Trophoblast cell (in vitro differentiated cells and primary cell): ENCODE data around the gene HOXD4.

Experiments used
- DNase-seq, 2 donors: peaks; one replicate each; pipeline ENCODE4 v3.0.0-alpha.2; 2016
- H2AFZ ChIP-seq: 2 replicates; pipeline ENCODE4 v1.6.1; 2013; ENCODE audit warnings: low read length, moderate library complexity, mild to moderate bottlenecking; ENCODE audit not compliant: insufficient read depth, poor library complexity
- H2AK5ac ChIP-seq: 2 replicates; pipeline ENCODE4 v1.6.1; 2013; ENCODE audit warnings: mild to moderate bottlenecking, low read length
- H2BK120ac ChIP-seq: 2 replicates; pipeline ENCODE4 v1.6.1; 2013; ENCODE audit warnings: low read length, mild to moderate bottlenecking, moderate library complexity; ENCODE audit not compliant: insufficient read depth, poor library complexity
- H2BK12ac ChIP-seq: 2 replicates; pipeline ENCODE4 v1.6.1; 2013; ENCODE audit warnings: mild to moderate bottlenecking, low read length, moderate library complexity
- H2BK5ac ChIP-seq: 2 replicates; pipeline ENCODE4 v1.6.1; 2013; ENCODE audit warnings: low read length, low read depth, moderate library complexity, mild to moderate bottlenecking; ENCODE audit not compliant: poor library complexity
- H3K14ac ChIP-seq: 2 replicates; pipeline ENCODE4 v1.6.1; 2013; ENCODE audit warnings: mild to moderate bottlenecking, low read length
- H3K18ac ChIP-seq: 2 replicates; pipeline ENCODE4 v1.6.1; 2013; ENCODE audit warnings: mild to moderate bottlenecking, low read length
- H3K23ac ChIP-seq: 2 replicates; pipeline ENCODE4 v1.6.1; 2013; ENCODE audit warnings: low read length
- H3K27ac ChIP-seq: 2 replicates; pipeline ENCODE4 v1.5.1; 2013; ENCODE audit warnings: low read depth, mild to moderate bottlenecking, inconsistent platforms, low read length, moderate library complexity
- H3K27me3 ChIP-seq: 2 replicates; pipeline ENCODE4 v1.6.1; 2013; ENCODE audit warnings: inconsistent platforms, mild to moderate bottlenecking, low read length, moderate library complexity; ENCODE audit not compliant: insufficient read depth
- H3K36me3 ChIP-seq, 2 experiments: 1 replicate in 1 of 2; 2 replicates in 1 of 2; pipeline ENCODE4 v1.6.1; 2013; ENCODE audit warnings: low read length in 2 of 2, mild to moderate bottlenecking in 2 of 2, moderate library complexity in 1 of 2; ENCODE audit not compliant: insufficient read depth in 2 of 2, control insufficient read depth in 1 of 2
- H3K4ac ChIP-seq: 2 replicates; pipeline ENCODE4 v1.6.1; 2013; ENCODE audit warnings: low read depth, mild to moderate bottlenecking, low read length, moderate library complexity
- H3K4me1 ChIP-seq, 2 experiments: 1 replicate in 1 of 2; 2 replicates in 1 of 2; pipeline ENCODE4 v1.6.1; 2013; ENCODE audit warnings: low read length in 2 of 2, mild to moderate bottlenecking in 2 of 2, moderate library complexity in 1 of 2; ENCODE audit not compliant: insufficient read depth in 2 of 2, control insufficient read depth in 1 of 2
- H3K4me2 ChIP-seq: 2 replicates; pipeline ENCODE4 v1.6.1; 2013; ENCODE audit warnings: inconsistent platforms, mild to moderate bottlenecking, low read length, moderate library complexity
- H3K4me3 ChIP-seq: 2 replicates; pipeline ENCODE4 v1.5.1; 2013; ENCODE audit warnings: mild to moderate bottlenecking, low read depth, low read length, inconsistent platforms
- H3K79me1 ChIP-seq: one replicate; pipeline ENCODE4 v1.6.1; 2013; ENCODE audit warnings: low read length
- H3K79me2 ChIP-seq: 2 replicates; pipeline ENCODE4 v1.6.1; 2013; ENCODE audit warnings: low read length, mild to moderate bottlenecking; ENCODE audit not compliant: control insufficient read depth, insufficient read depth, poor library complexity
- H3K9ac ChIP-seq: 2 replicates; pipeline ENCODE4 v1.6.1; 2013; ENCODE audit warnings: mild to moderate bottlenecking, low read length
- H3K9me3 ChIP-seq: 2 replicates; pipeline ENCODE4 v1.6.1; 2013; ENCODE audit warnings: low read depth, mild to moderate bottlenecking, control low read depth, inconsistent platforms, low read length; ENCODE audit not compliant: insufficient read depth
- H4K12ac ChIP-seq: 2 replicates; pipeline ENCODE4 v1.6.1; 2013; ENCODE audit warnings: low read depth, mild to moderate bottlenecking, low read length, moderate library complexity
- H4K8ac ChIP-seq: 2 replicates; pipeline ENCODE4 v1.6.1; 2013; ENCODE audit warnings: low read depth, mild to moderate bottlenecking, low read length, moderate library complexity
- H4K91ac ChIP-seq: one replicate; pipeline ENCODE4 v1.6.1; 2013; ENCODE audit warnings: low read depth, mild to moderate bottlenecking, low read length, moderate library complexity
- WGBS: extraction: QIAGEN DNeasy Blood & Tissue Kit; methylation state at CpG from one replicate; pipeline ENCODE4 v1.1.7; 2013; ENCODE audit warnings: missing lambda C conversion rate; ENCODE audit not compliant: insufficient read length, insufficient coverage; ENCODE audit errors: extremely low coverage; 5-methylcytosine and 5-hydroxymethylcytosine counted together

HOXD4 gene

GRCh38 chr2:176137906-176138305, 13.4 kb upstream of the HOXD4 start:
- no peaks in the 10 kb centered on the region for H3K79me2 ChIP-seq
- H2AK5ac ChIP-seq: no peak overlapping the region
- no peak overlapping the region for H3K14ac ChIP-seq
- H2BK12ac ChIP-seq: no peak overlapping the region
- H3K4ac ChIP-seq: no peak overlapping the region
- peaks cover 8% of the 10 kb centered on the region for H3K9me3 ChIP-seq
- H4K8ac ChIP-seq: no peak overlapping the region
- H3K27me3 ChIP-seq: peaks cover 64% of the 10 kb centered on the region
- no CpG with 5 or more reads among the region's 8 CpGs for WGBS
- H3K9ac ChIP-seq: no peak overlapping the region
- no peak overlapping the region for H3K4me2 ChIP-seq
- H2BK120ac ChIP-seq: no peak overlapping the region
- no peak for DNase-seq
- H3K18ac ChIP-seq: no peak overlapping the region
- H2BK5ac ChIP-seq: no peak overlapping the region
- no peak overlapping the region for H4K12ac ChIP-seq
- H3K4me3 ChIP-seq: no peak overlapping the region
- H2AFZ ChIP-seq: no peak overlapping the region
- H4K91ac ChIP-seq: no peak overlapping the region
- H3K4me1 ChIP-seq: peaks cover 5 to 6% of the 10 kb centered on the region in 2 experiments
- no peaks in the 10 kb centered on the region for H3K36me3 ChIP-seq
- H3K27ac ChIP-seq: no peak overlapping the region
- H3K79me1 ChIP-seq: peaks cover 2% of the 10 kb centered on the region
- H3K23ac ChIP-seq: no peak overlapping the region

GRCh38 chr2:176138526-176138922, 12.8 kb upstream of the HOXD4 start:
- Histone ChIP-seq H4K12ac (no peak overlapping the region), H4K8ac (no peak overlapping the region), H3K14ac (no peak overlapping the region), H3K9ac (no peak overlapping the region), H3K4me1 (peaks cover 5 to 6% of the 10 kb centered on the region in 2 experiments), H3K9me3 (peaks cover 8% of the 10 kb centered on the region), H2AK5ac (no peak overlapping the region), H3K27ac (no peak overlapping the region), H3K23ac (no peak overlapping the region), H3K4me2 (no peak overlapping the region), H2AFZ (no peak overlapping the region), H2BK120ac (no peak overlapping the region), H2BK5ac (no peak overlapping the region), H3K4ac (no peak overlapping the region), H2BK12ac (no peak overlapping the region), H3K36me3 (no peaks in the 10 kb centered on the region), H3K4me3 (no peak overlapping the region), H3K79me1 (peaks cover 2% of the 10 kb centered on the region), H4K91ac (no peak overlapping the region), H3K79me2 (no peaks in the 10 kb centered on the region), H3K27me3 (peaks cover 62% of the 10 kb centered on the region), H3K18ac (no peak overlapping the region)
- no peak for DNase-seq
- WGBS: no CpG with 5 or more reads among the region's 14 CpGs

GRCh38 chr2:176138923-176139660, 12.3 kb upstream of the HOXD4 start:
- Histone ChIP-seq H4K12ac (no peak overlapping the region), H4K91ac (no peak overlapping the region), H2BK5ac (no peak overlapping the region), H3K36me3 (no peaks in the 10 kb centered on the region), H3K4me1 (peaks cover 5 to 6% of the 10 kb centered on the region in 2 experiments), H2AK5ac (no peak overlapping the region), H3K27ac (no peak overlapping the region), H2BK12ac (no peak overlapping the region), H3K4ac (no peak overlapping the region), H3K79me1 (peaks cover 2% of the 10 kb centered on the region), H3K9me3 (peaks cover 8% of the 10 kb centered on the region), H3K27me3 (peaks cover 59% of the 10 kb centered on the region), H3K4me2 (no peak overlapping the region), H3K18ac (no peak overlapping the region), H2BK120ac (no peak overlapping the region), H3K9ac (no peak overlapping the region), H3K4me3 (no peak overlapping the region), H4K8ac (no peak overlapping the region), H3K79me2 (no peaks in the 10 kb centered on the region), H3K23ac (no peak overlapping the region), H3K14ac (no peak overlapping the region), H2AFZ (no peak overlapping the region)
- no CpG with 5 or more reads among the region's 28 CpGs for WGBS
- no peak for DNase-seq

- Histone ChIP-seq H3K27me3 (peaks cover 53% of the 10 kb centered on the region), H3K79me1 (peaks cover 2% of the 10 kb centered on the region), H3K9me3 (peaks cover 8% of the 10 kb centered on the region), H2AFZ (peak overlapping the region; percentile 65), H4K91ac (no peak overlapping the region), H3K14ac (no peak overlapping the region), H3K23ac (no peak overlapping the region), H3K36me3 (no peaks in the 10 kb centered on the region), H2BK12ac (no peak overlapping the region), H4K12ac (no peak overlapping the region), H4K8ac (peak overlapping the region; percentile 25), H2BK120ac (no peak overlapping the region), H3K27ac (no peak overlapping the region), H3K4me1 (peaks cover 5 to 6% of the 10 kb centered on the region in 2 experiments), H2BK5ac (no peak overlapping the region), H3K18ac (no peak overlapping the region), H3K9ac (no peak overlapping the region), H2AK5ac (no peak overlapping the region), H3K4me3 (no peak overlapping the region), H3K4me2 (peak overlapping the region; percentile 75), H3K4ac (no peak overlapping the region), H3K79me2 (no peaks in the 10 kb centered on the region)
- no CpG with 5 or more reads among the region's 41 CpGs for WGBS
- DNase-seq: no peak
Measured at GRCh38 chr2:176139661-176140512, 11.5 kb upstream of the HOXD4 start.
